Measurements from ENCODE around the gene ETFA. TPM values are rescaled to one million over a fixed set of nuclear protein-coding genes. Genes with fewer than 3 reads are reported as not detected.
"Not testable (repeated sequence)": the region's sequence is repeated elsewhere in the genome, so short reads cannot be mapped to it uniquely, and the experiment has no call there.

ETFA gene
- total RNA-seq, 1 donor from 2014 or later: 511 TPM

DNA sequence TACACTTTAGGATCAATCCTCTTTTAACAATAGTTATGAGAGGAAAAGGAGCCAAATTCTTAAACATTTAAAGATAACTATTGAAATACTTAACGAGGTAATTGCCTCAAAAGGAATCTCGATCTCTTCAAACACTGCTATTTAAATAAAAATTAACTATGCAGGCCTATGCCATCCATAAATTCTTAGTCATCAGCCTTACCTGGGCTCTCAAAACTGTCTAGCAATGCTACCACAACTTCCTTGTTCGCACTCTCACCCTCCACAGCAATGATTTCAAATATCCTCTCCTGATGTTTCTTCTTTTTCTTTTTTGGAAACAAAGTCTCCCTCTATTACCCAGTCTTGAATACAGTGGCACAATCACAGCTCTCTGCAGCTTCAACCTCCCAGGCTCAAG, 12.3 kb downstream of the ETFA start:
- Histone ChIP-seq H3K36me3 (no peaks in the 10 kb centered on the region), H3K9me3 (replicated peaks) (peaks cover 2% of the 10 kb centered on the region), H3K4me3 (no peak overlapping the region), H3K27ac (replicated peaks) (no peak overlapping the region), H3K27me3 (ENCODE audit: low read depth) (no peaks in the 10 kb centered on the region), H3K4me1 (peaks cover 34% of the 10 kb centered on the region)
- intact Hi-C loops (cut with micrococcal nuclease): no loop called here
- DNase-seq: no peak
- TF ChIP-seq CTCF (IDR thresholded peaks at IDR 0.05; ENCODE audit: borderline replicate concordance): no peak

GRCh38 chr15:76297951-76298350, 13.3 kb downstream of the ETFA start:
- H3K27me3 ChIP-seq (ENCODE audit: low read depth); H3K4me3 ChIP-seq; DNase-seq; intact Hi-C loops (cut with micrococcal nuclease); H3K36me3 ChIP-seq; H3K27ac ChIP-seq (replicated peaks); H3K9me3 ChIP-seq (replicated peaks): not testable (repeated sequence)
- peaks cover 41% of the 10 kb centered on the region for H3K4me1 ChIP-seq

- no peaks in the 10 kb centered on the region for H3K9me3 ChIP-seq (replicated peaks)
- H3K4me1 ChIP-seq: peaks cover 38% of the 10 kb centered on the region
- intact Hi-C loops (cut with micrococcal nuclease): no loop called here
- H3K36me3 ChIP-seq: no peaks in the 10 kb centered on the region
- TF ChIP-seq CTCF (IDR thresholded peaks at IDR 0.05; ENCODE audit: borderline replicate concordance): no peak
- no peak overlapping the region for H3K4me3 ChIP-seq
- no peaks in the 10 kb centered on the region for H3K27me3 ChIP-seq (ENCODE audit: low read depth)
- no peak for DNase-seq
- H3K27ac ChIP-seq (replicated peaks): no peak overlapping the region
Measured at GRCh38 chr15:76296849-76297248, 14.4 kb downstream of the ETFA start.

DNA sequence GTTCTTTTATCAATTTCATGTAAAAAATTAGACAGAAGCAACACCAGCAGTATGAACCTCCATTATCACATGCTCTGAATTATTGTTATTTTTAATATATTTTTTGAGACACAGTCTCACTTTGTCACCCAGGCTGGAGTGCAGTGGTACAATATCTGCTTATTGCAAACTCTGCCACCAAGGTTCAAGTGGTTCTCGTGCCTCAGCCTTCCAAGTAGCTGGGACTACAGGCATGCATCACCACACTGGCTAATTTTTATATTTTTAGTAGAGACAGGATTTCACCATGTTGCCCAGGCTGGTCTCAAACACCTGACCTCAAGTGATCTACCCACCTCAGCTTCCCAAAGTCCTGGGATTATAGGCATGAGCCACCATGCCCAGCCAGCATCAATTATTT, 16.8 kb downstream of the ETFA start:
- H3K4me1 ChIP-seq: peaks cover 33% of the 10 kb centered on the region
- H3K36me3 ChIP-seq; intact Hi-C loops (cut with micrococcal nuclease); DNase-seq; H3K27me3 ChIP-seq (ENCODE audit: low read depth); H3K27ac ChIP-seq (replicated peaks); H3K4me3 ChIP-seq; H3K9me3 ChIP-seq (replicated peaks): not testable (repeated sequence)

GRCh38 chr15:76293361-76293760, 17.9 kb downstream of the ETFA start:
- H3K9me3 ChIP-seq (replicated peaks): no peaks in the 10 kb centered on the region
- H3K36me3 ChIP-seq: no peaks in the 10 kb centered on the region
- no peak overlapping the region for H3K4me3 ChIP-seq
- H3K27ac ChIP-seq (replicated peaks): no peak overlapping the region
- no peak for TF ChIP-seq CTCF (IDR thresholded peaks at IDR 0.05; ENCODE audit: borderline replicate concordance)
- intact Hi-C loops (cut with micrococcal nuclease): no loop called here
- no peak for DNase-seq
- no peaks in the 10 kb centered on the region for H3K27me3 ChIP-seq (ENCODE audit: low read depth)
- peaks cover 24% of the 10 kb centered on the region for H3K4me1 ChIP-seq

- Histone ChIP-seq H3K9me3 (replicated peaks) (no peaks in the 10 kb centered on the region), H3K4me1 (peaks cover 18% of the 10 kb centered on the region), H3K36me3 (peaks cover 32% of the 10 kb centered on the region), H3K27ac (replicated peaks) (no peak overlapping the region), H3K4me3 (no peak overlapping the region), H3K27me3 (ENCODE audit: low read depth) (no peaks in the 10 kb centered on the region)
- intact Hi-C loops (cut with micrococcal nuclease): no loop called here
- no peak for TF ChIP-seq CTCF (IDR thresholded peaks at IDR 0.05; ENCODE audit: borderline replicate concordance)
- no peak for DNase-seq
Measured at GRCh38 chr15:76289582-76289981, 21.7 kb downstream of the ETFA start.

Measured in left ventricle myocardium inferior (tissue), 1 donor.